Skin of body (tissue), 2 donors: Measurements from ENCODE around the gene CLN5. TPM values are rescaled to one million over a fixed set of nuclear protein-coding genes. Genes with fewer than 3 reads are reported as not detected.

Experiments
- DNase-seq: peaks from one replicate; lab custom pipeline; 2025; lab: John Stamatoyannopoulos, UW
- total RNA-seq: library from RNA; depleted of rRNA; stranded (reverse); fragments of >200 nt; gene quantifications from one replicate; pipeline ENCODE4 v1.2.3, GENCODE V29; 2014

CLN5 gene
- total RNA-seq, 1 donor from 2014 or later, result 24.9 TPM

DNA sequence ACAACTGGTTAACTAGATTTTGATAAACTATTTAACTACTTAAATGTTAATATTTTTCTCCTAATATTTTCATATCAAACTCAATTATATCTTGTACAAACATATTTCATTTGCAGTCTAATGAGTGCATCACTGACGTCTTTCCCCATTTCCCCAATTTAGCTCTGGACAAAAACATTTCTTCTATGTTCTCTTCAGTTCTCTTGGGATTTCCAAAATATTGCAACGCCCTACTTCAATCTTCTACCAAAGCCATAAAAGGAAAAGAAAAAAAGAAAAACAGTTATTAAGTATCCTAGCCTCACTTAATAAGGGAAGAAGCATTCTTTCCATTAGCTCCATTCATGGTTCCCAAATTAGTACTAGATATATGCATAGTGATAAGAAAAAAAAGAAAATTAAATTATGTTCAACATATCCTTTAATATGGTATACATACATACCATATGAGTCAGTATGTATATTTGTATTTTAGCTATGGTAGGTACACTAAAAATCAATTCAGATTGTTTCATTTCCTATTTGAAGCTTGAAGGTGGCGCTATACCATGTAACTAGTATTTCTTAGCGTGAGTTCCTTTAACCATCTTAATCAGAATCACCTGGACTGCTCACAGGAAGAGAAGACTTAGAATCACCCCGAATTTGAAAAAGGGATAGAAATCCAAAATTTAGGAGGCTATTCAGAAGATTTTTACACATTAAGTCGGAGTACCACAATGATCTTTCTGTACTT lies 25.2 kb downstream of the CLN5 start:
- DNase-seq, result no peak

DNA sequence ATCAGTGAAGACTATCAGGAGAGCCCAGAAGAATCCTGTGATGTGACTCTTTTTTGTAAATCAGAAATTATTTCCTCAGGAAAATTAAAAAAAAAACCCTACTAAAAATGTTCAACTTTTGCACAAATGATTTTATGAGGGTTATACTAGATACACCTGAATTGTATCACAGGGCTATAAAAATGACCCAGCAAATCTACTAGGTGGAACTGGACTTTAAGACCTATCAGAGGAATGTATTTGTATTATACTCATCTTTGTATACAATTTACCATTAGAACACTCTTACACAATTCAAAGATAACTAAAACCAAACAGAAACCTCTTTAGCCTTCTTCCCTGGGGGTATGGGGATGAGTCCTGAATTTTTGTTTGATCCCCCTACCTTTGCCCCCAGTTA lies 27.9 kb downstream of the CLN5 start:
- no peak for DNase-seq

DNA sequence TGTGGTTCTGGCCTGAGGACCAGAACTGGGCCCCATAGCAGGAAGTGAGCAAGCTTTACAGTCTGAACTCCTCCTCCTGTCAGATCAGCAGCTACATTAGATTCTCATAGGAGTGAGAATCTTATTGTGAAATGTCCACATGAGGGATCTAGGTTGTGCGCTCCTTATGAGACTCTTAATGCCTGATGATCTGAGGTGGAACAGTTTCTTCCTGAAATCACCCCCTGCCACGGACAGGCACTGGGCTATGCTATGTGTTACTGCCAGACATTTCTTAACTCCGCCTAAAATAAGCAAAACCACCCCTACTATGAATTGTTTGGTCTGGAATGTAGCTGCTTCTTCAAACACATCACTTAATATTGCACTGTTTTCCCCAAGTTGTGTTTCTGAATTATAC lies 30.5 kb downstream of the CLN5 start:
- DNase-seq, result no peak

DNA sequence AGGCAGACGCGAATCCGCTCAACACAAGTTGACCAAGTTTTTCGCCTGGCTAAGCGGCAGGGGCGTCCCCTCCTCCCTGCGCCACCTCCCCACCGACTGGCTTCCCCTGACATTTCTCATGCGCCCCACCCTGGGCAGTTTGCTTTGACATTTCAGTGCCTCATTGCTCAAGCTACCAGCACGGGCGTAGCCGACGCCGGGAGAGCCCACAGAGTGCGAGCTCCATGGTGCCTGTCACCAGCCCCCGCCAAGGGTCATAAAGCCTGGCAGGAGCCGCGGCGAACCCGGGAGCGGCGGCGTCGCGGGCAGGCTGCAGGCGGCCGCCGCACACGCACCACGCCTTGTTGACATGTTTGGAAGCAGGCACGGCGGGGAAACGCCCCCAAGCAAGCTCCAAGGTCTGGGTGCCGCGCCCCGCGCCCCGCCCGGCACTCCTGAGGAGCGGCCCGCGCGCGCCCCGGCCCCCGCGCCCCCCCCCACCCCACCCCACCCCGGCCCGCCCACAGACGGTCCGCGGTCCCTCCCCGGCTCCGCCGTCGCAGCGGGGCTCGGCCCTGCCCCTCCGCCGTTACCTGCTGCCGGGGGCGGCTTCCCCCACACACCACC lies 34.5 kb downstream of the CLN5 start:
- peak; percentile 45 for DNase-seq

DNA sequence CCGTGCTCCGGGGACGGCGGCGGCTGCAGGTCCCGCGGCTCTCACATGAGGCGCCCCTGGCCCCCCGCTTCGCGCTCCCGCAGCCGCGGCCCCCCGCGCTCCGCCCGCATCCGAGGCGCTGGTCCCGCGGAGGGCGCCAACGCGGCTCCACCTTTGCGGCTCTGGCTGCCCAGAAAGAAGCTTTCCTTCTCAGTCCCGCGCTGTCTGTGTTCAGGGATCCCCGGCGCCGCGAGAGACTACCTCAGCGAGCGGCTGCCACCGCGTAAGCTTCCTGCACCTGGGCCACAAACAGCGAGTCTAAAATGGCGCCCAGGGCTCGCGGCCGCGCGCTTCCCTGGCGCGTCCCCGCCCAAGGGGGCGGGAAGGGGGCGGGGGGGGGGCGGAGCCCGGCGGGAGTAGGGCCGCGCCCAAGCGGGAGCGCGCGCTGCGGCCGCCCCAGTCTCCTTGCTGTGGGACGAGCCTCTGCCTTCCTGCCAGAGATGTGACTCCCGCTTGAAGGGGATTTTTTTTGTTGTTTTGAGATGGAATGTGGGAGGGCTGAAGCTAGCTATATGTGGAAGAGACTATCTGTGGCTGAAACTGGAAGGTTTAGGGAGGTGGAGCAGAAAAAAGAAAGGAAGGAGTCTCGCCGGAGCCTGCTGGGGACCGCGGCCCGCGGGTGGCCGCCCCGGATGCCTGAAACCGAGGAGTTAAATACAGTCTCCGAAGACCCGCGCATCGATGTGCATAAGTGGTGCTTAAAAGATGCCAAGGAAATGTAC lies 35.2 kb downstream of the CLN5 start, which contains the start of gene FBXL3:
Gene FBXL3, minus strand, starts transcription at position 299 of the 761 bp plus-strand sequence. CDS start 5,299 bp downstream, outside the sequence.
- DNase-seq, result peak; percentile 86

DNA sequence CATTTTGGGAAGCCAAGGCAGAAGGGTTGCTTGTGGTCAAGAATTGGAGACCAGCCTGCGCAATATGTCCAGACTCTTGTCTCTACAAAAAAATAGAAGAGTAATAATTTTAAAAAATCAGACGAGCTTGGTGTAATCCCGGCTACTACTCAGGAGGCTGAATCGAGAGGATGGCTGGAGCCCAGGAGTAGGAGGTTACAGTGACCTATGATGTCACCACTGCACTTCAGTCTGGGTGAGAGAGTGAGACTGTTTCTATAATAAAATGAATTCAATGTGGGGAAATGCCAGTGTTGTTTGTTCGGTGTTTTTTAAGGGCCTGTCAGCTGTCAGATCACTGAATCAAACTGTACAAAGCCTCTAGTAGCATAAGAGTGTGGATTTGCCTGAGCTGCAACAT lies 36.3 kb downstream of the CLN5 start:
- DNase-seq, result no peak

DNA sequence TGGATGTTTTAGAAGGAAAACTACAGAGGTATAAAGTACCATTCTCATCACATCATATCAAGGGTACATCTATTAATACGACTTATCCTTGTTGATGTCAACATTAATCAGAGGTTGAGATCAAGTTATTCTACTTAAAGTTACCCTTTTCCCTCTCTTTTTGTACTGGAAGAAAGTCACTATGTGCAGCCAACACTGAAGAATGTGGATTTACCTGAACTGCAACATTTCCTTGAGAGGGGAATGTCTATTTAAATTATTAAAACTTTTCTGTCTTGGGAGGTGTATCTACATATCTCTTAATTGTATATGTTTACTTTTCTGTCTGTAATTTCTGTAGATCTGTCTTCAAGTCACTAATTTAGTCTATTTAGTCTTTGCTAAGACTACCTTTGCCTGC lies 37.6 kb downstream of the CLN5 start:
- no peak for DNase-seq

DNA sequence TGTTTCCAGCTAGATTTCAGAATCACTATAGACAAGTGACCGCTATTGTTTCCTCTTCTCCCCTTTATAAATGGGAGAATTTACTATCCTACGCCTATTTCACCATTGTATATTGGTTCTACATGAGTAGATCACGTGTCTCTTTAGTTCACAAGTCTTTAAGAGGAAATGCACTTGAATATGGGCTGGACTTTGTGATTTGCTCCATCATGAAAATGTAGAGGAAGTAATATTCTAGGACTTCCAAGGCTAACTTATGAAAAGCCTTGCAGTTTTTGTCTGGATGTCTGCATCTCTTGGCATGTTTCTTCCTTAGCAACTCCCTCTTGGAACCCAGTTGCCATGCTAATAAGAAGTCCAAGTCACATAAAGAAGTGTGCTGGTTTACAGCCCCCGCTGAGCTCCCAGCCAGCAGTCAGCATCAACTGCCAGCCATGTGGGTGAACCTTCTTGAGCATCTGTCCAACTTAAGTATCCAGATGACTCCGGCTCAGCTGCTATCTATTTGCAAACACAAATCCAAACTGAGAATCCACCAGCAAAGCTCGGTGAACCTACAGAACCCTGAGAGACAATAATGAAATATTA lies 39.9 kb downstream of the CLN5 start:
- DNase-seq, result no peak

DNA sequence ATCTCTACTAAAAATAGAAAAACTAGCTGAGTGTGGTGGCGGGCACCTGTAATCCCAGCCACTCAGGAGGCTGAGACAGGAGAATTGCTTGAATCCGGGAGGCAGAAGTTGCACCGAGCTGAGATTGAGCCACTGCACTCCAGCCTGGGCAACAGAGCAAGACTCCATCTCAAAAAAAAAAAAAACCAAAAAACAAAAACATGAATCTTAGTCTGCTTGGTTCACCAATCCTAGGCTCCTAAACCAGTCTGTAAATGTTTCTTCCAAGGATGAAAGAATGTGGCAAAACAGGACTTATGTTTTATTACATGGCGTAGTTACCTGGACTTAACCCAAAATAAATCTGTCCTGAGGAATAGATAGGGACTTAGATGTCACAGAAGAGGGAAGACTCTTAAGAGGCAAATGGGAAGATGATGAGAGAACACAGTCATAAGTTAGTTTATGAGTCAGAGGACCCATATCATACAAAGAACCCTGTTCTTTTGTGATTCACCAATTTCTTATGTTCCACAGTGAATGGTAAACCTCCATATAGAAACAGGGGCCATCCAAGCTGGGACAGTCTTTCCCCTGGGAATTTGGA lies 41.9 kb downstream of the CLN5 start:
- DNase-seq, result no peak

DNA sequence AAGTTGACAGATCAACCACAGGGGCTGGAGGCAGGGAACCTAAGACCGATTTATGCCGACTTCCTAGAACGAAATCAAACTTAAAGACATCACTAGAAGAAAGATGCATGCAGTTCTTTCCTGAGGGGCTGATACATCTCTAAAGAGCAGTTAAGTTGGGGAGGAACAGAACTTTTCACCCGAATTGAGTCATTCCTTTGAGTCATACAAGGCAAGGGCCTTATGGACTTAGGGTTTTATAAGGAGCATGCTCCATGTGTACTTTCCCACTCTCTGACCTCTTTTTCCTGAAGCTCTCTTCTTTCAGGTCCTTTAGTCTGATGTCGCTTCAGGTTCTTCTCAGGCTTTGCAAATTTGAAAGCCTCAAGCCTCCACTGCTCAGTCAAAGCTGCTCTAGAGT lies 43.0 kb downstream of the CLN5 start:
- DNase-seq, result no peak

DNA sequence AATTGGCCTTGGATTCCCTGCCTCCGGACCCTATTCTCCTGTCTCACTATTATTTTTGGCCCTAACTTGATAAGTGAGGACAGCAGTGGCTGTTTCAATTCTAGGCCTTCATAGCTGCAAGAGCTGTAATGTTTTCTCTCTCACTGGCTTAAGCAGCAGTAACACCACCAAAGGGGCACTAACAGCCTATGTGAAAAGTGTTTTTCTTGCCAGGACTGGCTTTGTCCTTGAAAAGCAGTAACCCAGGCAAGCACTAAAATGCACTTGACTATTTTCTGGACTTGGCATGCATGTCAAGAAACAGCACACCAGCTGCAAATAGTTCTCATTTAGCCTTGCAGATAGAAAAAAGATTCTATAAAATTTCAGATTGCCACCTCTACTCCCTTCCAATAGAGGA lies 44.4 kb downstream of the CLN5 start:
- DNase-seq, result no peak

DNA sequence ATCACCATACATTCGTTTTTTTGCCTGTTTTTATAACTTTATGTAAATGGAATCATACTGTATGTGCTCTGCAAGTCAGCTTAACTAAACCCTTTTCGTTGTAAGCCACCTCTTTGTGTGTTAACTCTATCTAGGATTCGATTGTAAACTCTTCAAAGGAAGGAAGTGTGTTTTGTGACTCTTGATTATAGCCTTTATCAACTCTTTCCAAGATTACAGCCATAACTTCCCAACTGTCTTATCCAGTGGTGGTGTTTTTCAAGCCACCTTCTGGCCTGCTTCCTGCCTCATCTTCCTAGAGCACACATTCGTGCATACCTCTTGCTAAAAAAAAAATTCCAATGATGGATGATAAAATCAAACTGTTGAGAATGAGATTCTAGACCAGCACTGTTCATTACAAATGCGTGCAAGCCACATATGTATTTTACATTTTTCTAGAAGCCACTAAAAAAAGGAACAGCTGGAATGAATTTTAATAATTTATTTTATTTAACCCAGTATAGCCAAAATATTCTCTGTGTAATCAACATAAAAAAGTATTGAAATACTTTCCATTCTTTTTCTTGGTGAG lies 47.1 kb downstream of the CLN5 start:
- DNase-seq, result no peak

DNA sequence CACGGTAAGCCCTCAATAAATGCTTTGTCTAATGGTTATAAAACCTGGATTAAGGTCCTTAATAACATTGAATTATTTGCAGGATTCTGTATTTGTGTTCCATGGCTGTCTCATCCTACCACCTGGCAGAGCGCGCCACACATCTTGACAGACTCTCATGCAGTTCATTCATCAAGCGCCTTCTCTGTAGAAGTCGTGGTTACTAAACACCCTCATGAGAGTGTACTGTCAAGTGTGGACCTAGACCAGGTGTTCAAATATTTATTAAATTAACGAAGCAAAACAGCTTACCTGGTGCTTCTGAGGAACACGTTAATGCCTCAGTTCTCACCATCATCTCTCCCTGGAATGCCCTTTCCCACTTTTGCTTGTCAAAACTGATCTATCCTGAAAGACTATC lies 48.2 kb downstream of the CLN5 start:
- no peak for DNase-seq

DNA sequence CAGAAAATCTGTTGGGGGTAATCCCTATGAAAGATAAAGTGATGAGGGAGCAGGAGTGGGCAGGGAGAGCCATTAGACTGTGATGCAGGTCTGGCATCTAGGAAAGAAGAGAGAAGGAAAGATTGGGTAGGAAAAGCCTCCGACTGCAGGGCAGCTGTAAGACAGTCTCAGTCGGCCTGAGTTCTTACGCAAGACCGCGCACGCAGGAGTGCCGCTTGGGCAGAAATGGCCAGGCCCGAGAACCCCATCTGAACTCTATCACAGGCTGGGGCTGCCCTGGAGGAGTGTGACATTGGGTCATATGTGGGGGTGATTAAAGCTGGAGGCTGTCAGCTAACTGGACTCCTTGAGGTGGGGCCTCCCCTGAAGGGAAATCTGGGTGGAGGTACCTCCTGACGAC lies 49.0 kb downstream of the CLN5 start:
- DNase-seq, result no peak

DNA sequence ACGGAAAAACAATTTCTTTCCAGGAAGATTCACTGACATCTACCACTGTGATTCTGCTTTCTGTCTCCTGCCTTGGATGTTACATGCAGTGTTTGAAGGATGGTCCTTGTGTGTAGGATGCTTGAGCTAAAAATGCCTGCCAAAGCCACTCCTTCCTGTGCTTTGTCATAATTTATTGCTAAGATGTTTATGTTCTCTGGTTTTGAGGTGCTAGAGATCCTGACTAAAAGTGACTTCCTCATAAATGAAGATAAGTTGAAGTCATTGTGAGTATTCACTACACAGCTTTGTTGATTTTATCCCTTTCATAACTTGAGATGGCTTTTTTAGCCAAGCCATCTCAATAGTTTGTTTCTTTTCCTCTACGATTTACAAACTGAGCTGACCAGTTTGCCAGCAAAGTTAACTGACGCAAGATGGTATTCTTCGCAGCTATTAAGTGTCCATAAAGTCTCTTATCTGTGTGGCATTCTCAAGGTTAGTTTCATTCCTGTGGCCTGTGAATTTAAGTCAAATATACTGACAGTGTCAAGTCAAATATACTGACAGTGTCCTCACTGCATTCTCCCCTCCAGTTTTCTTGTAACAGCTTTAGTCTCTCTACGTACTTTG lies 50.8 kb downstream of the CLN5 start:
- DNase-seq, result no peak

DNA sequence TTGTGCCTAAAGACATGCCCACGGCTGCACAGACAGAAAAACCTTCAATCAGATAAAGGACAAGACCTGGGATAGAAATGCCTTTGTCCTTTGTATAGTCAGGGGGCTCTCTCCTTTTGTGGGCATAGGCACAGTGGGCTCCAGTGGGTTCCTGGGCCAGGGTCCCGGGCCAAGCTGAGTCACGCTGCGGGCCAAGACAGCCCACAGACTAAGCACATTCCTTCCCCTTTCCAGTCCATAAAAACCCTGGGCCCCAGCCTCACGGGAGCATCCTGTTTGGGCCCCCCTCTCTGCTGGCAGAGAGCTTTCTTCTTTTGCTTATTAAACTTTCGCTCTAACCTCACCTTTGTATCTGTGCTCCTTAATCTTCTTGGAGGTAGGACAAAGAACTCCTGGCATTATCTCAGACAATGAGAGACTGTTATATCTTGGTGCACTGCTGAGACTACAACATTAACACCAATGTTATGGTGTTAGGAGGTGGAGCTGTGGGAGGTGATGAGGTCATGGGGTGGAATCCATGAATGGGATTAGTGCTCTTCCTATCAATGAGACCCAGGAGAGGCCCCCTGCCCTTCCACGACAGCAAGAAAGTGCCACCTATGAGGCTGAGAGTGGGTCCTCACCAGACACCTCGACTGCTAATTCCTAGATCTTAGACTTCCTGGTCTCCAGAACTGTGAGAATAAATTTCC lies 55.9 kb downstream of the CLN5 start:
- no peak for DNase-seq

DNA sequence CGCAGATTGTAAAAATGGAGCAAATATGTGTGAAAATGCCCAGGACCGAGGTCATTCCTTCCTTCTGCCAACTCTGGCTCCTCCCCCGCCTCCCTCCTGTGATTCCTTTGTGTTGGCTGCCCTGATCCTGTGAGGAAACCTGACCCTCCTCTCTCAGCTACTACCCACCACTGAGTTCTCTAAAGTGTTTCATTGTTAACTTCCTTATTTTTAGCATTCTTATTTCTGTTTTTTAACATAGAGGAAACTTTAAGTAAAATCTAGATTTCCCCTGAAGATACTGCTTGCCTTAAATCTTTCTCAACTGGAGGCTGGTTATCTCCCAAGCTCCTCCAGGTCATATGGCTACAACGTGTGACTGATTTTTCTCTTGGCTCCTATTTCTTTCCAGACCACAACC lies 56.8 kb downstream of the CLN5 start:
- DNase-seq, result no peak

DNA sequence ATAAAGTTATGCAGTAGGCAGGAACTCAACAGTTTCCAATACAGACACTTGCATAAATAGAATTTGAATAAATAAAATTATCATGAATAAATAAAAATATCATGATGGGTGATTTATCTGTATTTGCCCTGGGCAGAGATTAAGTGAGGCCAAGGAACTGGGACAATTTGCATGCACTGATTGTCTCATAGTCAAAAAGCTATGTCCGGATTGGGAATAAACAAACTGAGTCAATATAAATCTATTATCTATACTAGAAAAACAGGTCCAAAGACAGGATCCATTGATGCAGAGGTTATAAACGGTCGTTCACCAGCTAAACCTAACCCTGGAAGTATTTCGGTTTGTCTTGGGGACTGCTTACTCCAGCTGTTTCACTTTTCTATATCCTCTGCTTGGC lies 61.3 kb downstream of the CLN5 start:
- no peak for DNase-seq
